ENCODE measurements around the gene RCSD1.
A peak's percentile ranks its signal among the peaks of the same experiment; 100 is the strongest.

RCSD1 gene

DNA sequence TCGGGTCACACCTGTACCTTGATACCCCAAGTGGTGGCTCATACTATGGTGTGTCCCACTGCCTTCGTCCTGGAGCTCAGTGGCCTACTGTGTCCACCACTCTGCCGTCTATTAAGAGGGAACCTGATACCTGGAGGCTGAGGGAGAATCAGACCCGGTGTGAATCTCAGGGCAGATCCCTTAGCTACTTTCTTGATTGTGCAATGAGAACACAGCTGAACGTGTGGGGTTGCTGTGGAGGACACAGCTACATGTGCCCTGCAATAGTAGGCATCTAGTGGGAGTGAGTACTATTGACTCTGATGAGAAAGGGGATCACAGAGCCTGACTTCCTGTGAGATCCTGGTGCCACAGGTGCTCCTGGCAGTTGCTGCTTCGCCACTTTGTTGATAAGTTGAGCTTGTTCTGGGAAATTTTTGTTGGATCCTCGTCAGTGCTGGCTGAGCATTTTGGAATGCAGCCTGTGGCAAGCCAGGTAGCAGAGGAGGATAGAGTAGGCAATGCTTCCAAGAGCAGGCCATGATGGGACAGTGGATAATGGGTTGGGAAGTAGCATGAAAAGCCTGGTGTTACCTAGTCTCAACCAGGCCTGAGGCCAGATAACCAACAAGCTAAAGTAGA is 63.5 kb downstream of the RCSD1 start:
- DNase-seq, result no peak

DNA sequence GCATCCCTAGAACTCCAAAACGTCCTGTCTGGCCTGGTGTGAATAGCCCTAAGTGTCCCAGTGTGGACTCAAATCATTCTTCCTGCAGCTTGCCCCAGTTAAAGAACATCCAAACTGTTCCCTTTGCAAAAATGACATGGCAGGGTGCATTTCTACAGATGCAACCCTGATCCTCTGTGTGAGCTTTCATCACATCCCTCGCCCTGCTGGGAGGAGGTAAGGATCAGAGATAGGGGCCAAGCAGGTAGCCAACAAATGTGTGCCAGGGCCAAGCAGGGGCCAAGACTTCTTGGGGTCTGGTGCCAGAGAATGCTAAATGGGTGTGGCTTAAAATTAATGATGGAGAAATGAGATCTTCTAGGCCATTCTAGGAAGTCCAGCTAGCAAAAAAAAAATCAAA is 64.7 kb downstream of the RCSD1 start:
- no peak for DNase-seq

DNA sequence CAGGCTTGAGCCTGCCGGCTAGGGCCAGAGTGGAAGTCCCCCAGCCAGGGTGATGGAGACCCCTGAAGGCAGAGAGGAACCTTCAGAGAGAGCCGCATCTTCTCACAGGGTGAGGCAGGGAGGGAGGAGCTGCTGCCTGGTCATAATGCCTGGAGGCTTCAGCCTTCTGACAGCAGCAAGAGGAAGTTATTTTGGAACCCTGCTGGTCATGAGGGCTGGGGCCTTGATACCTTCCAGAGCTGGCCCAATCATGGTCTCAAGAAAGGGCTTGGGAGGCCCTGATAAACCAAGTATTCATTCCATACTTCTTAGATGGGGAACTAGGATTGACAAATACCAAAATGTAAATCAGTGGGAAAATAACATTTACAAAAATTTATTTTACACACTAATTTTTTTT is 65.1 kb downstream of the RCSD1 start:
- DNase-seq, result no peak

DNA sequence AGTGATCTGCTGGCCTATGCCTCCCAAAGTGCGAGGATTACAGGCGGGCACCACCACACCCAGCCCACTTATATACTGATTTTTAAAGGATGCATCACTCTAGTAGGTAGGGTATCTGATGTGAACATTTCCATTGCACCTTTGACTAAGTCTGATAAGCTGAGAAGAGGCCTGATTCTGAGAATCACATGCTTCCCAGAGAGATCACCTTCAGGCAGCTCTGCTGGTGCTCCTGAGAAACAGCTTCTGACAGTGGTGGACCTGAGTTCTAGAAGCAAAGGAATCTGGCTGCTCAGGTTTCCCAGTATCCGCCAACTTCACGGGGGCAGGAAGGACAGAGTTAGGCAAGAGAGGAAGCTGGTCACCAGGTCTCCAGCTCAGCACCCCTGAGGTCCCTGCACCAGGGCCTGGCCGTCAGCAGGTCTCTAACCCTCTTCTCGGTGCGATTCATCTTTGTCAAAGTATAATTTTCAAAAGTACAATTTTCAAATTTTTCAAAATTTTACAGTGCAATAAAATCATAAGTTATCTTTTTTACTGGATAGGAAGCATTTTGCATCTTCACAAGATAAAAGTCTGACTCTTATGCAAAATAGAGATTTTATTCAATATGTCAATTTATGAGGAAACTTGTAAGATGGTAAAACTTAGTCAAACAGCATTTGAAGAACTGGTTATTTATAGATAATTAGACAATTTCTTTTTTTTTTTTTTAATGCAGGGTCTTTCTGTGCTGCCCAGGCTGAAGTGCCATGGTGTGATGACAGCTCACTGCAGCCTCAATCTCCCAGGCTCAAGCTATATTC is 65.9 kb downstream of the RCSD1 start:
- no peak for DNase-seq

DNA sequence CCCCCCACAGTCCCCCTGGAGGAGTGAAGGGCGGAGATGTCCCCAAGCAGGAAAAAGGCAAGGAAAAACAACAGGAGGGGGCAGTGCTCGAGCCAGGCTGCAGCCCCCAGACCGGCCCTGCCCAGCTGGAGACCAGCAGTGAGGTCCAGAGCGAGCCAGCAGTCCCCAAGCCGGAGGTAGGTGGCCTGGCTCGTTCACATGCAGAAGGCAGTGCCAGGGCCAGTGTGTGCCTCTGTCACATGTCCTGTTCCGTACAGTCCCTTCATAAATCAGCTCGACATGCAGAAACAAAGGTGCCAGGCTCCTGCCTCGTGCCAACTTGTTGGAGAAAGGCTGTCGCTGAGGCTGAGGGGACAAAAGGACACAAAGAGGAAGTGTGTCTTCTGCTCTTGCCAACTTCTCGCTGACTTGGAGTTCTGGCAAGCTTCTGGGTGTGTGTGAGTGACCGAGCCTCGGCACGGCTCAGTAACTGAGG is 67.7 kb downstream of the RCSD1 start:
- no peak for DNase-seq

DNA sequence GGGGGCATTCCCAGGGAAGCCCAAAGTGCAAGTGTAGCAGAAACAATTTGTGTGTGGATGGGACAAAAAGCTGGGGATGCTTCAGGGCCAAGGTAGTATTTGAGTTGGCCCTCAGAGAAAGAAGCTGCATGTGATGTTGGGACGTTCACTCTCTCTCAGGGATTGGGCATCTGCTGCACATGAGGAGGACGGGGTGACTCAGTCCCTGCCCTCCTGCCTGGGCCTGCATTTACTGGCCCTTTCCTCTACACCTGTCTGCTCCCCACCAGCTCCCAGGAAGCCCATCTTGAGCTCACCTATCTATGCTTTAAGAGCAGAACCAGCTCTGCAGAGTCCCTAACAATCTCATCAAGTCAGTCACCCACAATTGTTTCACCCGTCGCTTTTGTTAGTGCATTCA is 68.3 kb downstream of the RCSD1 start:
- no peak for DNase-seq

DNA sequence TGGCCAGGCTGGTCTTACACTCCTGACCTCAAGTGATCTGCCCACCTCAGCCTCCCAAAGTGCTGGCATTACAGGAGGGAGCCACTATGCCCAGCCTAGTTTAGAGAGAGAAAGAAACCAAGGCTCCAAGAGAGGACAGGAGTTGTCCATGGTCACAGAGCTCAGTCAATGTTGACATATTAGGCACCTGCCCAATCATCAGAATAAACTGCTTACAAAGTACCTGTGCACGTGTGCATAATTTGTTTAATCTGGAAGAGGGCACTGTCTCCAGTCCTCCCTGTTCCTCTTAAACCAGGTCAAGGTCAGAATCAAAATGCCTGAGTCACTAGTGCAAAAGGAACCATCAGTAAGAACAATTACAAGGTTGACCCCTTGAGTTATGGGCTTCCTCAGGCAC is 71.5 kb downstream of the RCSD1 start:
- DNase-seq, result no peak

DNA sequence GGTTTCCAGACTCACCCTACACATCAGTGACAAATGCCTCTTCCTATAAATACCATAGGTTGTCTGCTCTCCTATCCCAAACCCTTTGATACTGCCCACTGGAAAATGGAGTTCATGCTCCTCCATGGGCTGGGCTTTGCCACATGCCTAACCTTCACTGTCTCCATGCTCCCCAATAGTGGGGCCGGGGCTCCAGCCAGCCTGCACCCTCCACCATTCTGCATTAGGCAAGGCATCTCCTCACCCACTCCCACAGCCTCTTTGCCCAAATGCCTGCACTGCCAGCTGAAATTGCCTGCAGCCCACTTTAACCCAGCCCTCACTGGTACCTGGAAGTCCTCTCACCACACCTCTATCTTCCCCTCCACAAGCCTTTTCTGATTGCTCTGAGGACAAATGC is 73.5 kb downstream of the RCSD1 start:
- no peak for DNase-seq

DNA sequence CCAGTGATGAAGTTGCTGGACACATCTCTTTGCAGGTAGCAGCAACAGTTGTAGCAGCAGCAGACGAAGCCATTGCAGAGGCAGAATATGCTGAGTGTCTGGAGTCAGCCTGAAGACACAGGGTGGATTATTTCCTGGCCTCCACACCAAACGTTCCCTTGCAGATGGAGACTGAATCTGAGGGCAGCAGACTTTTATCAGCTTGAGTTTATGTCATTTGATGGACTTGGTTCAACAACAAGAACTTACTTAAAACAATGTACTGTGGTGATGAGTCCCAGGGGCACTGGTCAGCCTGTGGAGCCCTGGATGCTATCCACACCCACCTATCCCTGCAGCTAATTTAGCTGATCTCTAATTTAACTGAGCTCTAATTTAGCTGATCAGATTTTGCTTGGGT is 74.7 kb downstream of the RCSD1 start:
- no peak for DNase-seq

DNA sequence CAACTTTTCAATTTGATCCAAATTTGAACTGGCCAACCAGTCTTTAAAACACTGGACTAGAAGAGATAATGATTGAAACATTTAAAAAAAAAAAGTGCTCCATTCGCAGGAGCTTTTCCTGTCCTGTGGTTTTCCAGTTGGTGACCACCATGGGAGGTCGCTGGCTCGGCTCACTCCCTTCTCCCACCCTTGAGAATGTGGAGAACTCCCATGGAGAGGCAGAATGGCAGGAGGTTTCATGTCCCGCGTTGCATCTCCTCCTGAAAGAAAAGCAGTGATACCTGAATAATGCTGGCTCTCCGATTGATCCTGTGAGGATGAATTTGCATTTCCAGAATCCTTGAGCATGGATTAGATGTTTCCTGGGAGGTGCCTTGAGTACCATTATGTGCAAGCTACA is 75.2 kb downstream of the RCSD1 start:
- DNase-seq, result no peak

DNA sequence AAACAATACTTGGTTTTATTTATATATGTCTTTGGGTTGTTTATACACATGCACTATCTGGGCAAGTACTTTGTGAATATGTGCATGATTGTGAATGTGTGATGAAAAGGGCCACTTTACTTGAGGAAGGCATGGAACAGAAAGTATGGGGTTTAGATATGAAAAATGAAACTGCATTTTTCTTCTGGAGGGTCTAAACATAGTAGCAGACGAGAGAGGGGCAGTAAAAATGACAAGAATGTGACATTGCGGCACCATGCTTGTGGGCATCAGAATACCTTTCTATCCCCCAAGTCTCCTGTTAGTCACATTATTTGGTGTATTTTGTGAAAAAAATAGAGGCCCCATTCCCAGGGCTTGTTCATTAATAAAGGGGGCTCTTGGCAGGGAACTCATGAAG is 76.3 kb downstream of the RCSD1 start:
- no peak for DNase-seq

DNA sequence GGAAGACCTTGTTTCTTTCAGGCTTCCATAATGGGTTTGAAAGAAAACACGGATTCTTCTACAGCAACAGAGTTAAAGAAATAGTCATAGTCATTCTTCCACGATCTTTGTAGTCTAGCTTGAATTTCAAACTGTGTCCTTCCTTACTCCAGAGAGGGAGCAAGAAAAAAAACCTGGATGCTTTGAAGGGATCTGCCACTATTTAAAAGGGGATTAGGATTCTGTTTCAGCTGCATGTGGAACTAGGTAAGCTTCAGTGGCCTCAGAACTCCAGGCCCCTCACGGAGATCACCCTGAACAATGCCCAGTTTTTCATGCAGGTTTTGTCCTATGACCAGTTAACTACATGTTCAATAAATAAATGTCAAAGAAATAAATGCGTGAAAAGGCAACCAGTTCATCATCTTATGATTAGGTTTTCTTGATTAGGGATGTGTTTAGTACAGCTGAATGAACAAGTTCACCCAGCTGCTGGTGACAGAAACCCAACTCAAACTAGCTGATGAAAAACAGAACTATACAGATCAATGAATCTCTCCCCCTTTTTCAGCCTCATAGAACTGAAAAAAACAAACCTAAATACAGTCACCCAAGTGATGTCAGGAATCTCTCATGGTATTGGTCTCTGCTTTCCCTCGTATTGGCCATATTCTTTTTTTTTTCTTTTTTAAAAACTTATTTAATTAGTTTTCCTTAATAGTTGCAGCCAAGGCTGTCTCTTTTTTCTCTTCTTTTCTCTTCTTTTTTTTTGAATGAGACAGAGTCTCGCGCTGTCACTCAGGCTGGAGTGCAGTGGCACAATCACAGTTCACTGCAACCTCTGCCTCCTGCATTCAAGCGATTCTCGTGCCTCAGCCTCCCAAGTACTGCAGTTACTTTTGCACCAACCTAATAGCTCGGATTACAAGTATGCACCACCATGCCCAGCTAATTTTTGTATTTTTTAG is 77.2 kb downstream of the RCSD1 start:
- no peak for DNase-seq

DNA sequence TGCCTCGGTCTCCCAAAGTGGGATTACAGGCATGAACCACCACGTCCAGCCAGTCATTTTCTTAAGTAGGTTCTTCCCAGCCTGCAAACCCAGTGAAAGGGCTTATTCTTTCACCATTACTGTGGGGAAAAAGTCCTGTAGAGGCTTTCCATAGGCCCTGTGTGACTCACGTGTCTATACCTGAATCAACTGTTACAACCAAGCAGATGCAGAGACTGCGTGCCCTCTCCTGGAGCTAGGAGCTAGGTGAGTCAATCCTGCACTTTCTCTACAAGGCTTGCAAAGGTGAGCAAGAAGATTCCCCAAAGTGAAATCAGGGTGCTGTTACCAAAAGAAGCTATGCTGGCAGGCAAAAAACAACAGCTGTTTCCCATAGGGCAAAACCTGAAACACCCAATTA is 77.9 kb downstream of the RCSD1 start:
- no peak for DNase-seq

DNA sequence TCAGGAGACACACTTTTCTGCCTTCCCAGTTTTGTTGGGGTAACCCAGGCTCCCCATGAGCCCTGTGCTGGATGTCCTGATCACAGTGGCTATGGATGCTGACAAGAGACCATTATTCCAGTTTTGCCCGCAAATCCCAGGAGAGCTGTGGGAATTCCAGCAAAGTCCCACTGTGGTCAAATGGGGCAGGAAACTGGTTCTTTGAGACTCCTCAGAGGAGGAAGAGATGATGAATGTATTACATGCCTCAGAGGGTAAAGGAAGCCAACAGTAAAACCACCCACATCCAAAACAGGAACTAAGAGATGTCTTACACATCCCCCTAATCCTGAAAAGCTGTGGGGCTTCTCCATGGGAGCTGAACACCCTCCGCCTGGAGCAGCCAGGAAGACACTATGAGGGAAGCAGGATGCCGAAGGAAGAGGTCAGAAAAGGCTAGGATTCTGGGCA is 78.9 kb downstream of the RCSD1 start:
- DNase-seq, result no peak

DNA sequence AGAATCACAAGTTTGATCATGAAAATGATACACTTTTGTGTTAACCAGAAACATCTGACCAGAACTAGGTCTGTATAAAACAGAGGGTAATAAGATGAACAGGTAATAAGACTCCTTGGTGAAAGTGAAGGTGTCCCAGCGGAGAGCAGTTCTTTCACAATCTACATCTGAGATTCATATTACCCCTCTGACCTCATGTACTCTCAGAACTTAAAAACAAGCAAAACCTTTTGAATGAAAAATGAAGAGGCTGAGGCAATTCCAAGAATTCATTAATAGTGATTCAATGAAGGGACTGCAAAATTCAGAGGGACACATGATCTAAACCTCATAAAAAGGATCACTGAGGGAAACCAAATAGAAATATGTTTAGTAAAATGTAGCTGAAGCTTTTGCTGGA is 80.8 kb downstream of the RCSD1 start:
- no peak for DNase-seq

DNA sequence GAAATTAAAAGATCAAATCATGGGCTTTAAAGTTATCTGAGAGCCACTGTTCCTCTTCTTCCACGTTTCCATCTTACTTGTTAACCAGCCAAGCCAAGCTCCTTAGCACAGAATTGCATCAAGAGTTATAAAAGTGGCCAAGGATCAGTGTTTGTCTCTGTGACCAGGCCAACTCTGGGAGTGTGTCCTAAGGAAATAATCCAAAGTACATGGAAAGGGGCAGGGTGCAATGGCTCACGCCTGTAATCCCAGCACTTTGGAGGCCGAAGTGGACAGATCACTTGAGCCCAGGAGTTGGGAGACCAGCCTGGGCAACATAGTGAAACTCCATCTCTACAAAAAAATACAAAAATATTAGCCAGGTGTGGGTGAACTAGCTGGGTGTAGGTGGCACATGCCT is 81.8 kb downstream of the RCSD1 start:
- DNase-seq, result no peak

DNA sequence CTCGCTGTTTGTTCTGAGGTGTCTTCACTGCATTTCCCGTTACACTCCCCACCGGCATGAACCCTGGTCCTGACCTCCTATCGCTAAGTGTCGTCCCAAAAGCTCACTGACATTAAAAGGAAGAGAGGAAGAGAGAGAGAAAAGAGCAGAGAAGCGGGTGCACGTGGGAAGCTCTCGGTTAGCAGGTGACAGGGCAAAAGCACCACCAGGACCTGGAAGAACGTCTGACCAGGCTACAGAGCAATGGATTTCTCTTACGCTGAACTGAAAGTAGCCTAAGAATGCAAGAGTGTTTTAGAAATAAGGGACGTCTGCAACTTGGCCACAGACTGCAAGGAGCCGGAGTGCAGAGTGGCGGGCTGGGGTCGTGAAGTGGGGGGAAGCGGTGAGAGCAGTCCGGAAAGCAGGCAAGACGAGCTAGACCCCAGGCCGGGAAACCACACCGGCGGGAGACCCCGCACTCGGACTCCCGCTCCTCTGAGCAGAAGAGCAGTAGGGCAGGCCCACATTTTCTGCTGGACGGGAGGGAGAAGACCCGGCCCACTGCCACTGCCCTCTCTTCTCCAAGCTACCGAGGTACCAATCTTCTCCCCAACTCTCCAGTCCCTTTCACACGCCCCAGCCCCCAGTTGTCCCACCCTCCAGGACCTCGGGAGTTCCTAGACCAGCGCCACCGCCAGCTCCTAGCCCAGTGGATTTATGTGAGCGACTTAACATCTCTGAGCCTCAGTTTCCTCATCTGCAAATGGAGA is 83.5 kb downstream of the RCSD1 start:
- no peak for DNase-seq

DNA sequence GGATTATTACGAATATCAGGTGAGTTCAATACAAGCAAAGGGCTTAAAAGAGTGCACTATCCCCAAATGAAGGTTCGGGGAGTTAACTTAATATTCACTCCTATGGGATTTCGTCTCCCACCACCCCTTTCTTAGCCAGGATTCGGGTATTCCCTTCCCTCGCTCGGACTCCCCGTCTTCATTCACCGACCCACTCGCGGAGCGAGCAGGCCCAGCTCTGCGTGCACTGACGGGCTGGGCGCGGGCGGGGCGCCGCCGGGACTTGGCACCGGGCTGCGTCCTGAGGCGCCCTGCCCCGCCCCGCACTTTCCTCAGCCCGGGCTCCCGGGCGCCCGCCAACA is 84.0 kb downstream of the RCSD1 start:
- DNase-seq, result no peak

DNA sequence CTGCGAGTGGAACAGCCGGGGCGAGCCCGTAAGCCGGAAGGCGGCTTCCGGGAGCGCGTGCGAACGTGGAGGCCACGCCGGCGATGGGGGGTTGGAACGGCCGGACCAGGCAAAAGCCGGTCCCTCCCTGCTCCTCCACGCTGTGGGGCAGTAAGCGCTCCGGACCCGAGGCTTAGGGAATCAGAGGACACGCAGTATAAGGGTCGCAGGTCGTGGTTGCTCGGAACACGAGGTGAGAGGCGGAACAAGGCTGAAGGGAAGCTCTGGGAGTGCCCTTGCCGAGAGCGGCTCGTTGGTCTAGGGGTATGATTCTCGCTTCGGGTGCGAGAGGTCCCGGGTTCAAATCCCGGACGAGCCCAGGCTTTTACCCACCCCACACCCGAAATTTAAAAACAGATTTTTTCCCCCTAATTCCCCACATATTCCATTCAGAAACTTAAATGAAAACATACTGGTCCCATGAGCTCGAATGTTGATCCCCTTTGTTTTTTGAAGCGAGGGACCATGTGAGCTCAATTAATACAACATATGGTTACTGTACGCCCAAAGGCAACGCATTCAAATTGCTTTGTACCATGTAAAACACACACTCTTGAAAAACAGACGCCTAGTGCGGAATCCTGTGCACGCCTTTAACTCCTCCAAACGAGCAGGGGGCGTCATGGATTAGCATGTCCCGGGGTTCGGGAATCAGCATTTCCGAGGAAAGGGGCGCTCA is 84.6 kb downstream of the RCSD1 start:
- peak; percentile 73 for DNase-seq

DNA sequence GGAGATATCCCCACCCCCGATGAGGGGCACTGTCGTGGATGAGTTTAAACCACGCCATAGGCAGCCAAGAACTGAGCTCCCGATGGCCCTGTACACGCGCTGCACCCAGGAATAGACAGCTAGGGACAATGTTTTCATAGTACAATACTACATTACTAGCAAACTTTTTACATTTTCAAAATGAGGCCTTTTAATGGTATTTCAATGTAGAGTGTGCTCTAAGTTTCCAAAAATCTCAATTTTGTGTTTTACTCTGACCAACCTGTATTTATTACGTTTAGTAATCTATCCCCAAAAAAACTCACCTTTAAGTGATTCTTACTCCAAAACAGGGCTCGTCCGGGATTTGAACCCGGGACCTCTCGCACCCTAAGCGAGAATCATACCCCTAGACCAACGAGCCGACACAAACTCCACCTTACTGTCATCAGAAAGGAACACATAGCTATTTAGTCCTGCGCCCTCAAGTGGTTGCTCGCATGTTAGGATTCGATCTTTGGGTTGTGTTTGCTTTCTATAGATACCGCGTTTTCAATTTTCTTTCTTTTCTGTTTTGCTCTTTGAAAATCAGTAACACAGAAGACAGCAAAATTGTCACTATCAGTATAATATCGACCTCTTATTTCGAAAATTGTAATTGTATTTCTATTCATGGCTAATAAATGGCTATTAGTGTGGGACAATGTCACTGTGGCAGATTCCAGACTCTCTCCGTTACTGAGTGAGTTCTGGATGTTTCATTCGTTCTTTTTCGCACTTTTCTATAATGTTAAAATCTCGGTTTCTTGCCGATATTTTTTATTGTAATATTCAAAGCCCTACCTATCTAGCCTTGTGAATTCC is 85.3 kb downstream of the RCSD1 start:
- DNase-seq, result peak; percentile 78

DNA sequence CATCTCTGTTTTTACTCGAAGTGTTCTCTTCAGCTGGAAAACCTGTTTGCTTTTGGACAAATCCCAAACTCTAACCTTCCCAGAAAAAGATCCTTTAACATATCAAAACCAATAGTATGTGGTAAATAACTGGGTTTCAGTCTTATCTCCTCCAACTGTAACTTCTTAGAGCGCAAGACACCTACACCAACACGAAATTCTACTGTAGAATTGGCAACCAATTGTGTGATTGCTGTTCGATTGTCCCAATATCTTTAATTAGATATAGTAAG is 85.9 kb downstream of the RCSD1 start:
- no peak for DNase-seq

DNA sequence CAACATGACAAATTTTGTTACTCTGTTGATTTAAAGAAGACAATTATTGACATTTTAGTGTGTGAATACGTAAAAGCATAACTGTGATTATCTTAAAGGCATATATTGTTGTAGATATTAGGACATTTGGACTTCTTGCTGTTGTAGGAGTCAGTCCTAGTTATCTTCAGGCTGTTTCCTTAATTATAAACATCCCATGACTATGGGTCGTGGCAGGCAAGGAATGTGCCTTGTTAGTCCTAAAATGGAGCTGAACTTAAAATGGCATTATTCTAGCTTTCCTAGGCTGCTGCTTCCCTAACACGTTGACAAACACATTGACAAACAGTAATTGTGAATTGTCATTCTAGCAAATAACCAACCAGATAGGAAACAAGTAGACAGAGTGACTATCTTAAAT is 87.3 kb downstream of the RCSD1 start:
- DNase-seq, result no peak

Measured in NCI-H2107 (cell line).